ENCODE data around the gene AVEN. TPM values are rescaled to one million over a fixed set of nuclear protein-coding genes. Genes with fewer than 3 reads are reported as not detected.
A peak's percentile ranks its signal among the peaks of the same experiment; 100 is the strongest.

AVEN gene
- polyA plus RNA-seq, 1 of the 3 experiments (the other 2 are of a cell fraction): 7.5 TPM

GRCh38 chr15:33985751-33986150 is 53.3 kb downstream of the AVEN start:
- no peak overlapping the region; the same call in 1 of the 2 replicates for H2AFZ ChIP-seq (ENCODE audit: low read depth)
- H3K79me2 ChIP-seq (ENCODE audit: insufficient read depth): no peaks in the 10 kb centered on the region
- no peaks in the 10 kb centered on the region for H3F3A ChIP-seq (replicated peaks; ENCODE audit: insufficient read depth)
- TF ChIP-seq TCF12 (IDR thresholded peaks at IDR 0.05): peak; percentile 37; the same call in 1 of the 2 replicates
- no peak for TF ChIP-seq GATA2 (CRISPR knock-in tag; IDR thresholded peaks at IDR 0.05)
- TF ChIP-seq GABPA (IDR thresholded peaks at IDR 0.05; ENCODE audit: low read depth): no peak
- TF ChIP-seq ELF1 (IDR thresholded peaks at IDR 0.05): no peak
- no peak for TF ChIP-seq SIN3A (IDR thresholded peaks at IDR 0.05; ENCODE audit: borderline replicate concordance, low read depth, low read length)
- TF ChIP-seq NRF1 (IDR thresholded peaks at IDR 0.05; ENCODE audit: low read depth, low read length): no peak
- no peaks in the 10 kb centered on the region for H3K9me2 ChIP-seq
- peak overlapping the region in 1 of 2 experiments; percentile 72; a peak in 3 of 4 replicates for H3K27ac ChIP-seq (ENCODE audit: low read depth in 2 of 2, low read length in 1 of 2)
- peak overlapping the region; percentile 29 for H3K4me2 ChIP-seq
- H3K4me1 ChIP-seq (ENCODE audit: control insufficient read depth in 1 of 2, insufficient read depth in 2 of 2, low read depth in 1 of 2, low read length in 1 of 2): peaks cover 2 to 5% of the 10 kb centered on the region in 2 experiments; a peak in 2 of 4 replicates
- no peak overlapping the region for H3K9ac ChIP-seq
- WGBS (ENCODE audit: low lambda C conversion rate): 64% methylated on average over 3 of the region's 3 CpGs
- H3K27me3 ChIP-seq (ENCODE audit: insufficient read depth): no peaks in the 10 kb centered on the region
- ChIA-PET POLR2A (no interaction called here), CTCF (interaction anchor here (0.9 to 1.4 kb wide), 5 partner anchors 16 to 251 kb away, joined by 3 to 5 read pairs (median 4); no protein-coding TSS in a partner anchor)
- H4K20me1 ChIP-seq (ENCODE audit: insufficient read depth): no peaks in the 10 kb centered on the region
- DNase-seq: no peak
- no peaks in the 10 kb centered on the region for H3K36me3 ChIP-seq (replicated peaks in 1 of 2; ENCODE audit: control insufficient read depth in 1 of 2, insufficient read depth in 2 of 2, low read length in 1 of 2)
- H3K9me3 ChIP-seq: no peaks in the 10 kb centered on the region
- no peak overlapping the region for H3K4me3 ChIP-seq (ENCODE audit: low read depth in 2 of 2, low read length in 1 of 2)

GRCh38 chr15:33985287-33985686 is 53.7 kb downstream of the AVEN start:
- Histone ChIP-seq H3K9me2 (no peaks in the 10 kb centered on the region), H3K27ac (ENCODE audit: low read depth in 2 of 2, low read length in 1 of 2) (peak overlapping the region; percentile 18 to 72; a peak in 3 of 4 replicates), H3K27me3 (ENCODE audit: insufficient read depth) (no peaks in the 10 kb centered on the region), H3K9me3 (no peaks in the 10 kb centered on the region), H3K79me2 (ENCODE audit: insufficient read depth) (no peaks in the 10 kb centered on the region), H3K4me3 (ENCODE audit: low read depth in 2 of 2, low read length in 1 of 2) (no peak overlapping the region), H3K36me3 (replicated peaks in 1 of 2; ENCODE audit: control insufficient read depth in 1 of 2, insufficient read depth in 2 of 2, low read length in 1 of 2) (no peaks in the 10 kb centered on the region), H4K20me1 (ENCODE audit: insufficient read depth) (no peaks in the 10 kb centered on the region), H3F3A (replicated peaks; ENCODE audit: insufficient read depth) (no peaks in the 10 kb centered on the region), H2AFZ (ENCODE audit: low read depth) (no peak overlapping the region; the same call in 1 of the 2 replicates), H3K9ac (0 out of 2 replicates have a peak overlapping the region, but pooled peaks have one; percentile 7), H3K4me2 (peak overlapping the region; percentile 29), H3K4me1 (ENCODE audit: control insufficient read depth in 1 of 2, insufficient read depth in 2 of 2, low read depth in 1 of 2, low read length in 1 of 2) (peaks cover 2 to 5% of the 10 kb centered on the region in 2 experiments; a peak in 2 of 4 replicates)
- ChIA-PET CTCF (interaction anchor here (0.9 to 1.4 kb wide), 4 partner anchors 16 to 285 kb away, joined by 3 to 4 read pairs (median 3); no protein-coding TSS in a partner anchor), POLR2A (no interaction called here)
- WGBS (ENCODE audit: low lambda C conversion rate): 57% methylated on average over 1 of the region's 1 CpG
- no peak for TF ChIP-seq EZH2phosphoT487 (IDR thresholded peaks at IDR 0.05; ENCODE audit: borderline replicate concordance, low read depth)
- 0 out of 2 replicates have a peak, but pooled peaks have one; percentile 15 for TF ChIP-seq JUND (IDR thresholded peaks at IDR 0.05)
- DNase-seq: no peak

- H3K4me3 ChIP-seq (ENCODE audit: low read depth in 2 of 2, low read length in 1 of 2): no peak overlapping the region
- H3K27ac ChIP-seq (ENCODE audit: low read depth in 2 of 2, low read length in 1 of 2): no peak overlapping the region
- no peaks in the 10 kb centered on the region for H3F3A ChIP-seq (replicated peaks; ENCODE audit: insufficient read depth)
- ChIA-PET POLR2A (no interaction called here), CTCF (no interaction called here)
- DNase-seq: no peak
- H3K4me2 ChIP-seq: no peak overlapping the region
- no peaks in the 10 kb centered on the region for H3K9me3 ChIP-seq
- H2AFZ ChIP-seq (ENCODE audit: low read depth): no peak overlapping the region
- H3K9me2 ChIP-seq: no peaks in the 10 kb centered on the region
- no peak overlapping the region for H3K9ac ChIP-seq
- peaks cover 2 to 5% of the 10 kb centered on the region in 2 experiments; a peak in 2 of 4 replicates for H3K4me1 ChIP-seq (ENCODE audit: control insufficient read depth in 1 of 2, insufficient read depth in 2 of 2, low read depth in 1 of 2, low read length in 1 of 2)
- WGBS (ENCODE audit: low lambda C conversion rate): 83% methylated on average over 1 of the region's 1 CpG
- no peaks in the 10 kb centered on the region for H3K36me3 ChIP-seq (replicated peaks in 1 of 2; ENCODE audit: control insufficient read depth in 1 of 2, insufficient read depth in 2 of 2, low read length in 1 of 2)
- no peaks in the 10 kb centered on the region for H3K27me3 ChIP-seq (ENCODE audit: insufficient read depth)
- TF ChIP-seq EP300 (IDR thresholded peaks at IDR 0.05; ENCODE audit: borderline replicate concordance in 1 of 2, low read depth in 1 of 2, low read length in 1 of 2) (no peak), MXI1 (IDR thresholded peaks at IDR 0.05; ENCODE audit: low read depth, low read length) (no peak), FOXM1 (IDR thresholded peaks at IDR 0.05; ENCODE audit: low read depth) (no peak), CTCF (IDR thresholded peaks at IDR 0.05) (no peak), SIN3A (IDR thresholded peaks at IDR 0.05; ENCODE audit: borderline replicate concordance, low read depth, low read length) (no peak), NFIC (IDR thresholded peaks at IDR 0.05; ENCODE audit: borderline replicate concordance) (no peak), IRF3 (IDR thresholded peaks at IDR 0.05; ENCODE audit: low read depth, low read length) (no peak)
- TF ChIP-seq, protein P1, sequence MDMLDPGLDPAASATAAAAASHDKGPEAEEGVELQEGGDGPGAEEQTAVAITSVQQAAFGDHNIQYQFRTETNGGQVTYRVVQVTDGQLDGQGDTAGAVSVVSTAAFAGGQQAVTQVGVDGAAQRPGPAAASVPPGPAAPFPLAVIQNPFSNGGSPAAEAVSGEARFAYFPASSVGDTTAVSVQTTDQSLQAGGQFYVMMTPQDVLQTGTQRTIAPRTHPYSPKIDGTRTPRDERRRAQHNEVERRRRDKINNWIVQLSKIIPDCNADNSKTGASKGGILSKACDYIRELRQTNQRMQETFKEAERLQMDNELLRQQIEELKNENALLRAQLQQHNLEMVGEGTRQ (IDR thresholded peaks at IDR 0.05; ENCODE audit: borderline replicate concordance, low read depth, low read length): no peak
- no peaks in the 10 kb centered on the region for H4K20me1 ChIP-seq (ENCODE audit: insufficient read depth)
- H3K79me2 ChIP-seq (ENCODE audit: insufficient read depth): no peaks in the 10 kb centered on the region
These were observed 56.5 kb downstream of the AVEN start for GRCh38 chr15:33982516-33982915.
